ENCODE data around the gene FN3K.
"Not testable (repeated sequence)": the region's sequence is repeated elsewhere in the genome, so short reads cannot be mapped to it uniquely, and the experiment has no call there.

The FN3K gene

GRCh38 chr17:82737967-82738877 lies 2.8 kb downstream of the FN3K start:
- no peak for DNase-seq

- no peak for DNase-seq
Measured at GRCh38 chr17:82740906-82741759, 5.7 kb downstream of the FN3K start.

GRCh38 chr17:82743344-82744219 lies 8.2 kb downstream of the FN3K start:
- DNase-seq = no peak

GRCh38 chr17:82744736-82745135 lies 9.3 kb downstream of the FN3K start:
- DNase-seq = not testable (repeated sequence)

- DNase-seq = peak; percentile 44
Measured at GRCh38 chr17:82745524-82745923, 10.1 kb downstream of the FN3K start.

- DNase-seq = no peak
Measured at GRCh38 chr17:82748756-82749155, 13.3 kb downstream of the FN3K start.

- DNase-seq = no peak
Measured at GRCh38 chr17:82750241-82750908, 15.0 kb downstream of the FN3K start.

- no peak for DNase-seq
Measured at GRCh38 chr17:82751171-82751570, 15.8 kb downstream of the FN3K start.

GRCh38 chr17:82751571-82752370 lies 16.4 kb downstream of the FN3K start, which contains the start of gene TBCD:
Gene TBCD, plus strand, starts transcription at chr17:82752065. Its CDS starts 129 bp downstream, at chr17:82752194.
- DNase-seq = peak; percentile 71

GRCh38 chr17:82752371-82753200 lies 17.2 kb downstream of the FN3K start:
- DNase-seq = no peak

- DNase-seq = no peak
Measured at GRCh38 chr17:82753201-82753464, 17.7 kb downstream of the FN3K start.

- DNase-seq = no peak
Measured at GRCh38 chr17:82754297-82755208, 19.1 kb downstream of the FN3K start.

GRCh38 chr17:82756166-82756565 lies 20.8 kb downstream of the FN3K start:
- DNase-seq = no peak

GRCh38 chr17:82765371-82765770 lies 30.0 kb downstream of the FN3K start:
- DNase-seq = no peak

GRCh38 chr17:82767041-82767754 lies 31.8 kb downstream of the FN3K start:
- DNase-seq = no peak

GRCh38 chr17:82769041-82769440 lies 33.6 kb downstream of the FN3K start:
- DNase-seq = no peak

- DNase-seq = no peak
Measured at GRCh38 chr17:82772026-82772425, 36.6 kb downstream of the FN3K start.

- not testable (repeated sequence) for DNase-seq
Measured at GRCh38 chr17:82774456-82774855, 39.0 kb downstream of the FN3K start.
